PC-9 (cell line): Measurements from ENCODE around the gene TRIM10. TPM values are rescaled to one million over a fixed set of nuclear protein-coding genes. Genes with fewer than 3 reads are reported as not detected.

Experiments used
- BruUV-seq: library from RNA; stranded (reverse); fragments of 400-500 nt; replicated peaks from 2 replicates; lab custom pipeline; 2021; lab: Mats Ljungman, UMichigan
- CTCF ChIA-PET: fragments of 300-600 bp; sonication (Branson Sonifier 250); formaldehyde crosslinking; loops from one replicate; lab custom pipeline; 2022; ENCODE audit warnings: antibody characterized with exemption; lab: Charles Lee
- POLR2A ChIA-PET: fragments of 300-600 bp; sonication (Branson Sonifier 250); formaldehyde crosslinking; loops from one replicate; lab custom pipeline; 2022; ENCODE audit warnings: antibody characterized with exemption; ENCODE audit not compliant: unreplicated experiment; lab: Charles Lee
- DNase-seq, 2 experiments: peaks; one replicate each; pipeline versions ENCODE4 v3.0.0 to v3.0.0-alpha.2; 2015 to 2022; ENCODE audit warnings: mixed read lengths in 1 of 2
- H2AFZ ChIP-seq: fragments of 200-600 bp; sonication (generic); 2 replicates; pipeline ENCODE4 v1.8.1; 2017; ENCODE audit warnings: antibody characterized with exemption
- H3F3A ChIP-seq: fragments of 200-600 bp; sonication (generic); 2 replicates; pipeline ENCODE4 v1.8.1; 2017; ENCODE audit warnings: antibody characterized with exemption, mild to moderate bottlenecking, low read depth; ENCODE audit not compliant: insufficient read depth
- H3K27ac ChIP-seq: fragments of 200-600 bp; sonication (generic); 2 replicates; pipeline ENCODE4 v1.6.1; 2016; ENCODE audit warnings: mixed run types
- H3K27me3 ChIP-seq: fragments of 200-600 bp; sonication (generic); 2 replicates; pipeline ENCODE4 v1.6.1; 2016; ENCODE audit warnings: low read depth, mixed run types; ENCODE audit not compliant: insufficient read depth
- H3K36me3 ChIP-seq: fragments of 200-600 bp; sonication (generic); 2 replicates; pipeline ENCODE4 v1.6.1; 2016; ENCODE audit warnings: low read depth, mixed run types
- H3K4me1 ChIP-seq: fragments of 200-600 bp; sonication (generic); replicated peaks from 2 replicates; pipeline ENCODE4 v1.6.1; 2016; ENCODE audit warnings: mixed run types; ENCODE audit not compliant: insufficient read depth
- H3K4me2 ChIP-seq: fragments of 200-600 bp; sonication (generic); 2 replicates; pipeline ENCODE4 v1.6.1; 2017; ENCODE audit warnings: mixed run types
- H3K4me3 ChIP-seq: fragments of 200-600 bp; sonication (generic); 2 replicates; pipeline ENCODE4 v1.6.1; 2016; ENCODE audit warnings: mixed run types
- H3K79me2 ChIP-seq: fragments of 200-600 bp; sonication (generic); 2 replicates; pipeline ENCODE4 v1.6.1; 2017; ENCODE audit warnings: low read depth, mixed run types
- H3K9me2 ChIP-seq: fragments of 200-600 bp; sonication (generic); 2 replicates; pipeline ENCODE4 v1.8.1; 2017; ENCODE audit warnings: mild to moderate bottlenecking; ENCODE audit not compliant: insufficient read depth
- H3K9me3 ChIP-seq: fragments of 200-600 bp; sonication (generic); 2 replicates; pipeline ENCODE4 v1.8.1; 2016; ENCODE audit warnings: low read depth; ENCODE audit not compliant: insufficient read depth
- H4K20me1 ChIP-seq: fragments of 200-600 bp; sonication (generic); 2 replicates; pipeline ENCODE4 v1.8.1; 2017; ENCODE audit not compliant: insufficient read depth
- CTCF ChIP-seq: fragments of 200-600 bp; sonication (generic); conservative IDR thresholded peaks from 2 replicates; pipeline ENCODE4 v1.6.1; 2017; ENCODE audit warnings: mixed run types, antibody characterized with exemption, mild to moderate bottlenecking, moderate library complexity
- EZH2 ChIP-seq: fragments of 200-600 bp; sonication (generic); IDR thresholded peaks from 2 replicates; pipeline ENCODE4 v1.8.0; 2017; ENCODE audit warnings: antibody characterized with exemption, low read depth
- intact Hi-C: fragments of 100-400 bp; cut with micrococcal nuclease; formaldehyde crosslinking; loops from one replicate; pipeline ENCODE4 v1.10.0; 2022; ENCODE audit not compliant: unreplicated experiment
- total RNA-seq: library from RNA; stranded (reverse); gene quantifications from 2 replicates; pipeline ENCODE4 v1.2.3, GENCODE V29; 2021

TRIM10 gene
- total RNA-seq, 1 experiment from 2014 or later = not detected

DNA sequence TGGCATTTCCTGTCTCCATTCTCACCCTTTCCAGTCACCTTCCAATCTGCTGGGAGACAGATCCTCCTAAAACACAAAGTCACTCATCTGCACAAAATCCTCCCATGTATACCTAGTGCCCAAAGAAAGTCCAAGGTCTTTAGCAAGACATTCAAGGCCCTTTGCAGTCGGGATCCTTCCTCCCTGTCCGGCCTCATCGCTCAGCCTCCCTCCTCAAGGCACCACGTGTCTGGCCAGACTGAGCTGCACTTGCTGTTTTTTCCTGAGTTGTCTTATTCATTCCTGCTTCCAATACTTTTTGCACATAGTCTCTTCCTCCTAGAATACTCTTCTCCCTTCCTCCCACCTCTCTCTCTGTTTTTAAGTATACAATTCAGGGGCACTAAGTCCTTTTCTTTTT, 3.7 kb upstream of the TRIM10 start:
- Histone ChIP-seq H3F3A (no peaks in the 10 kb centered on the region), H3K27me3 (peaks cover 8% of the 10 kb centered on the region), H3K4me3 (no peak overlapping the region), H3K27ac (no peak overlapping the region), H3K36me3 (no peaks in the 10 kb centered on the region), H2AFZ (no peak overlapping the region), H3K4me1 (no peaks in the 10 kb centered on the region), H3K79me2 (no peaks in the 10 kb centered on the region), H3K9me3 (no peaks in the 10 kb centered on the region), H3K4me2 (no peak overlapping the region), H4K20me1 (no peaks in the 10 kb centered on the region), H3K9me2 (no peaks in the 10 kb centered on the region)
- intact Hi-C loops = no loop called here
- ChIA-PET POLR2A (no interaction called here), CTCF (no interaction called here)
- peak in 1 of 2 experiments; percentile 28 for DNase-seq
- TF ChIP-seq CTCF (no peak), EZH2 (no peak)
- no TSS peak for BruUV-seq

DNA sequence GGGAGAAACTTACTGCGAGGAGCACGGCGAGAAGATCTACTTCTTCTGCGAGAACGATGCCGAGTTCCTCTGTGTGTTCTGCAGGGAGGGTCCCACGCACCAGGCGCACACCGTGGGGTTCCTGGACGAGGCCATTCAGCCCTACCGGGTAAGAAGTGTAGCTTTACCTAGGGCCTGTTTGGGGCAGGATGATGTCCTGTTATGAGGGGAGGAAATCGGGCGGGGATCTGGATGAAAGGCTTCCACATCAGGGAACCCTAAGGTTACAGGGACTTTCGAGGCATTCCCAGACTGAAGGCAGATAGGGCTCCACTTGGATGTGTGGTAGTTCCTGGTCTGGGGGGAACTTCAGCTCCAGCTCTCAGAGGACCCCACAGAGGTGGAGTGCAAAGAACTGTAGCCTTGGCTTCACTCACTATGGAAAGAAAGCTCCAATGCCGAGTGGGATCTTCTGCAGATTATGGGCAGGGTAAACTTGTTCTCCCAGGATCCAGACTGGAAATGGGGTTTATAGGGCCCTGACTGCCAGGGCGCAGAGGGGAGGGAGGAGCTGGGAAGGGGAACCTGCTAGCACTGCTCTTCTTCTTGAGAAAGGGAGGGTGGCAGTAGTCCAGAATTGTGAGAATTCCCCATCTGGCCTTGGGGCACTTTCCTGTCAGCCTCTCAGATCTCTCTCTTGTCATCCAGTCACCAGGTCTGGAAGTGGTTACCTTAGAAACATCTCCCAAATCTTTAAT, 3.1 kb upstream of the TRIM10 start:
- Histone ChIP-seq H3K36me3 (no peaks in the 10 kb centered on the region), H3K9me2 (no peaks in the 10 kb centered on the region), H3F3A (no peaks in the 10 kb centered on the region), H3K79me2 (no peaks in the 10 kb centered on the region), H3K4me3 (no peak overlapping the region), H3K27me3 (peaks cover 8% of the 10 kb centered on the region), H4K20me1 (no peaks in the 10 kb centered on the region), H3K4me2 (no peak overlapping the region), H2AFZ (no peak overlapping the region), H3K27ac (no peak overlapping the region), H3K9me3 (no peaks in the 10 kb centered on the region), H3K4me1 (no peaks in the 10 kb centered on the region)
- POLR2A ChIA-PET = no interaction called here
- intact Hi-C loops = no loop called here
- BruUV-seq = no TSS peak
- no peak for DNase-seq
- no peak for TF ChIP-seq CTCF
- no peak for TF ChIP-seq EZH2
- CTCF ChIA-PET = no interaction called here

- Histone ChIP-seq H3K4me2 (peak within 1 kb of the TSS; percentile 32; the same call in 1 of the 2 replicates), H3K27me3 (peaks cover 5% of the 10 kb centered on the region), H3K36me3 (no peaks in the 10 kb centered on the region), H4K20me1 (no peaks in the 10 kb centered on the region), H3K9me3 (no peaks in the 10 kb centered on the region), H3K27ac (no peak within 1 kb of the TSS), H2AFZ (no peak within 1 kb of the TSS), H3K79me2 (no peaks in the 10 kb centered on the region), H3K4me1 (no peaks in the 10 kb centered on the region), H3K4me3 (no peak within 1 kb of the TSS), H3K9me2 (no peaks in the 10 kb centered on the region), H3F3A (no peaks in the 10 kb centered on the region)
- BruUV-seq = no TSS peak
- CTCF ChIA-PET = no interaction called here
- DNase-seq = peak in 1 of 2 experiments; percentile 31
- no peak for TF ChIP-seq EZH2
- no peak for TF ChIP-seq CTCF
- intact Hi-C loops = no loop called here
- POLR2A ChIA-PET = interaction anchor here (0.5 kb wide), 1 partner anchor 14 kb away, joined by 5 read pairs; no protein-coding TSS in a partner anchor
Measured at GRCh38 chr6:30163090-30163917, 2.3 kb upstream of the TRIM10 start, which contains the start of gene TRIM15. TSS of gene TRIM15 (plus strand) at chr6:30163546. CDS start at chr6:30163685, 139 bp downstream.
